NCI-H2196 treated with DMSO at 0.1 percent for 48 hours (cell line): Measurements from ENCODE around the gene SLC38A3.
"Not testable (repeated sequence)": the region's sequence is repeated elsewhere in the genome, so short reads cannot be mapped to it uniquely, and the experiment has no call there.

Experiments
- DNase-seq: peaks from one replicate; lab custom pipeline; 2025; ENCODE audit not compliant: unreplicated experiment; lab: John Stamatoyannopoulos, UW

SLC38A3 gene

GRCh38 chr3:50230104-50230793 lies 25.2 kb downstream of the SLC38A3 start:
- DNase-seq, result no peak

DNA sequence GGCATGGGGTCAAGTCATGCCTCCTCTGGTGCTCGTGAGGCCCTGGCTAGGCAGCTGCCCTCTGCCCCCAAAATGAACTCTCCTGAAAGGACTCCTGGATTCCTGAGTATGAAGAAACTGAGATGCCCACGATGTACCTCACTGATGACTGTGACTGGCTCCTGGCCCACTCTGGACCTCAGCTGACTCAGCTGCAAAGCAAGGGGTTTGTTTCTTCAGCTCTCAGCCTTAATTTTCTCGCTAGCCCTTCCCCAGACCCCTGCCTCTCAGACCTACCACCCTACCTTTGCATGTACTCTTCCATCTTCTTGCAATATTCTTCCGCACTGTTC lies 25.7 kb downstream of the SLC38A3 start:
- DNase-seq, result no peak

GRCh38 chr3:50231581-50231980 lies 26.5 kb downstream of the SLC38A3 start:
- DNase-seq, result no peak

DNA sequence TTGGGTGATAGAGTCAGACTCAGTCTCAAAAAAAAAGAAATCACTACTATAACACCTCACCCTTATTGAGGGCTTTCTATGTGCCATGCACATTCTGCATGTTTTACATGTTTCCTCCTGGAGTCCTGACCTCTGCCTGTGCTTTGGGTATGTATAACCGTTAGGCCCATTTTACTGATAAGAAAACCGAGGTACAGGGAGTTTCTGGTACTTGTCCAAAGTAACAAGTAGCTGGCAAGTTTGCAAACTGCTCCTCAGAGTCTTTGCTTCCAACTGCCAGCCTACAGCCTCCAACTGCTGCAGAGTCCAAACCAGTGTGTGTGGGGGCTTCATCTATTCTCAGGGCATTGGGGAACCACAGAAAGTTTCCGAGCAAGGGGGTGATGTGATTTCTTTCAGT lies 27.2 kb downstream of the SLC38A3 start:
- DNase-seq, result no peak

- DNase-seq, result no peak
These were observed 28.1 kb downstream of the SLC38A3 start for GRCh38 chr3:50233176-50233575.

DNA sequence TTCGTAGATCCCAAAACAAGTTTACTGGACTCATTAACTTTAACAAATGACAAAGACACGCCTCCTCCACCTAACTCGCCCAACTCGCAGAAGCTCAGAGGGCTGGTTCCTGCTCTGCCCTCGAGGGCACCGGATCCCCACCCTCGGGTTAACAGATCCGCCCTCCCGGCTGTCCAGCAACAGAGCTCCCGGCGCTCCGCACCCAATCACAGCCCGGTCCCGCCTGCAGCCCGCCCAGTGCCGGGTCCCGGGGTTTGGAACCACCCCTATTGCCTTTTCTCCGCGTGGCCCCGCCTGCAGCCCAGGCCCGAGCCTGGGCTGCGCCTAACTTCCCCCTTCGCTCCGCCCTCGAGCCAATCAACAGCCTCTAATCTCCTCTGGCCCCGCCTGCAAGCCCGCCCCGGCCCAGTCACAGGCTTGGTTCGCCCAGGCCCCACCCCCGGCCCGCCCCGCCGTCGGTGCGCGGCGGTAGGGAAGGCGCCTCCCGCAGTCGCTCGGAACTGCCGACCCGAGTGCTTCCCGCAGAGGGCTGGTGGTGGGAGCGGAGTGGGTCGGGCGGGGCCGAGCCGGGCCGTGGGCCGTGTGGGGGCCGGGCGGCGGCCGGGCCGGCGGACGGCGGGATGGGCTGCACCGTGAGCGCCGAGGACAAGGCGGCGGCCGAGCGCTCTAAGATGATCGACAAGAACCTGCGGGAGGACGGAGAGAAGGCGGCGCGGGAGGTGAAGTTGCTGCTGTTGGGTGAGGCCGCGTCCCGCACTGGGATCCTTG lies 30.8 kb downstream of the SLC38A3 start, which contains the start of gene GNAI2:
Gene GNAI2, plus strand, starts transcription at position 489 of the 768 bp plus-strand sequence. Its CDS starts 132 bp downstream, at position 621.
- peak; percentile 75 for DNase-seq

DNA sequence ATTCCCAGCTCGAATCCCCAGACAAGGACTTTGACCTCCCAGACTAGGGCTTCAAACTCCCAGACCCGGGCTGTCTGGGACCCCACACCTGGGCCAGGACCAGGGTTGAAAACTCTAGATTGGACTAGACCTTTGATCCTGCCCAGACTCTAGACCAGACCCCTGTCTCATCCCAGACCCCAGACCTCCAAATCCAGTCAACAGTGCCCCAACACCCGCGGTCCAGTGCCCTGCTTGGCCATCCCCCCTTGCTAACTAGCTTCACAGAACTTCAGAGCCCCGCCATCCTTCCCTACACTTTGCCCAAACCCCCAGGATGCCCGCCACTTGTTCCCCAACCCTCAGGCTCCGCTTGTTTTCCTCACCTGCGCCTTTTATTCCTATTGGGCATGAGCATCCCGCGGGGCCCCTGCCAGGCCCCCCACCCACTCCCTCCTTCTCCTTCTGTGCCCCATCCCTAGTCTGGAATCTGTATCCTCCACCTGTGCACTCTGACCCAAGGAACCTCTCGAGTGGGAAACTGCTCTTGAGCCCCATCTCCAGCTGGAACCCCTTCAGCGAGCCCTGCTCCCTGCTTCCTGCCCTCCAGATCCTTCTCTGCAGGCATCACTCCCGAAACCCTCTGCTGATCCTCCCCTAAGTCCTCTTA lies 31.5 kb downstream of the SLC38A3 start:
- no peak for DNase-seq

DNA sequence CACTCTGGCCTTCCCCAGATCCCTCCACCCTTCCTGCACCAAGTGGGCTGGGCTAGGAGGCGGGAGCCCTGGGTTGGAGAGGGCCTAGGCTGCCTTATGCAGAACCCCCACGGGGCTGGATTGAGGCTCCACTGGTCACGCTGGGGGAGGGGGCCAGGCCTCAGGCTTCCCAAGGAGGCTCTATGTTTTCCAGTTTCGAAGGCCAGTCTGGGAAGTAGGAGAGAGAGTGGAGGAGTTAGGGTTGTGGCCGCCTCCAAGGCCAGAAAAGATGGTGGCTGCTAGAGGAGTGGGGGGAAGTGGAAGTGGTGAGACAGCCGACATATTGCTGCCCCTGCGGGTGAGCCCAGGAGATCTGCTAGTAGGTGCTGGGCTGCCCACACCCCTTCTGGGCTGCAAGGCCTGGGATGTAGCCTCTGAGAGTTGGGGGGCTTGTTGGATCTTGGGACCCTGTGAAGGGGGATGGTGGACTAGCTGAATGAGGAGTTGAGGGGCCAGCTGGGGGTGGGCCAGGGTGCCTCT lies 32.1 kb downstream of the SLC38A3 start:
- DNase-seq, result no peak

GRCh38 chr3:50237754-50238548 lies 32.9 kb downstream of the SLC38A3 start:
- DNase-seq, result peak; percentile 18

DNA sequence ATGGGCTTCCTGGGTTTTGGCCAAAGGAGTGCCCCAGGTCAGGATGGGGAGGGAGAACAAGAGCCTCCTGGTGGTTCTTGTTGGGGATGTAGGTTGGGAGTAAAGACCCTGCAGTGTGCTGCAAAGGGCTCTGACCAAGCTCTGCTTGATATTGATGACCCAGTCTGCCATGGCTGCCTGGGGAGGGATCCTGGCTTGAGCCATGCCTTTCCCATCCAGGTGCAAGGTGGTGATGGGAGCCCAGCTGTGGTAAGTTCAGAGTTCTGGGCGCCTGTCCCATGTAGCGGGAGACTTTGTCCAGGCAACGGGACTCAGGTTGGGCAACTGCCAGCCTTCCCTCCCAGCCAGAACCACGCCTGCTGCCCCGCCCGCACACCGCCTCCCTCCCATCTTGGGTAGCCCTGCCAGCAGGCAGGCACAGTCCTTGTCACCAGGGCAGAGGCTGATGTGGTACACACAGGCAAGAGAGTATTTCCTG lies 33.5 kb downstream of the SLC38A3 start:
- DNase-seq, result no peak

- no peak for DNase-seq
These were observed 34.6 kb downstream of the SLC38A3 start for GRCh38 chr3:50239649-50240048.

DNA sequence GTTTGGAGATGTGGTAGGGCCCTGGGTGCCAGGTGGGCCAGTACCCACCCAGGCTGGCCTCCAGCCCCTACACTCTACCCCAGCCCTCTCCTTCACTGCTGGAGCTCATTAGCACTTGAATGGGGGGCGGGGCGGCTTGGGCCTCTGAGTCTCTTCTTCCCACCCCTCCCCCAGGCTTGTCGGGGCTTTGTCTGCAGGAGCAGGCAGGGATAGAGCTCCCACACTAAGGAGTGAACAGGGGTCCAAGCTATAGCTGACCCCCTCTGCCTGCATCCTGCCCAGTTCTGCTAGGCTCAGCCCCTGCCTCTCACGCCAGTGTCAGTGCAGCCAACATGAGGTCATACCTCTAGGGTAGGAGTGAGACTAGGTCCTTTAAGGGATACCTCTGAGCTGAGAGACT lies 36.1 kb downstream of the SLC38A3 start:
- DNase-seq, result no peak

- DNase-seq, result no peak
These were observed 36.8 kb downstream of the SLC38A3 start for GRCh38 chr3:50241713-50242380.

DNA sequence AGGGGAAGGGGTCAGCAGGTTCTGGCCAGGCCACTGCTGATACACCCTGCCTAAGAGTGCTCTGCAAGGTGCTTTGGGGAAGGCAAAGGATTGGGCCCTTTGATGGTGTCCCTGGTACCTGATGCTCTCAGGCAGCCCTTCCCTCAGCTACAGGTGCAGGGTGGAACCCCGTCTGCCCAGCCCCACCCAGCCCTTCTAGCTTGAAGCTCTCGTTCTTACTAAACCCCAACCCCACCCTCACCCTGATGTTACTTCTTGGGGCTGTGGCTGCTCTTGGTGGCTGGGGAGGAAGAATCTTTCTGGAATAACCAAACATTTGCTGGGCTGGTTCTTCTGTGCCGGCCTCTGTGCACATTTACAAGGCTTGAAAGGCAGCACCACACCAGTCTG lies 37.3 kb downstream of the SLC38A3 start:
- no peak for DNase-seq

- no peak for DNase-seq
These were observed 37.9 kb downstream of the SLC38A3 start for GRCh38 chr3:50242851-50243542.

DNA sequence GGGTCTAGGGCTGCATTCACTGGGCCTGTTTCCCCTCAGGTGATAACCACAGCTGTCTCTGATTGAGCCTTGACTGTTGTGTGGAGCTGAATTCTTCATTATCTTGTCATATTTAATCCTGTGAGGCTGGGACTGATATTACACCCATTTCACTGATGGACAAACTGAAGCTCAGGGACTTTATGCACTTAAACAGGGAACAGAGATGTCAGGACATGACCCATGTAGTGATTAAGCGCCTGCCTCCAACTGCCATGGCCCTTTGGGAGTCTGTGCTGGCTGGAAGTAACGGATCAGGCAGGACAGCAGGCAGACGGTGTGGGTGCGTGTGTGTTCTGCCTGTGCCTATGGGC lies 38.4 kb downstream of the SLC38A3 start:
- DNase-seq, result no peak

- DNase-seq, result not testable (repeated sequence)
These were observed 39.7 kb downstream of the SLC38A3 start for GRCh38 chr3:50244813-50245212.

- no peak for DNase-seq
These were observed 40.2 kb downstream of the SLC38A3 start for GRCh38 chr3:50245251-50245745.

DNA sequence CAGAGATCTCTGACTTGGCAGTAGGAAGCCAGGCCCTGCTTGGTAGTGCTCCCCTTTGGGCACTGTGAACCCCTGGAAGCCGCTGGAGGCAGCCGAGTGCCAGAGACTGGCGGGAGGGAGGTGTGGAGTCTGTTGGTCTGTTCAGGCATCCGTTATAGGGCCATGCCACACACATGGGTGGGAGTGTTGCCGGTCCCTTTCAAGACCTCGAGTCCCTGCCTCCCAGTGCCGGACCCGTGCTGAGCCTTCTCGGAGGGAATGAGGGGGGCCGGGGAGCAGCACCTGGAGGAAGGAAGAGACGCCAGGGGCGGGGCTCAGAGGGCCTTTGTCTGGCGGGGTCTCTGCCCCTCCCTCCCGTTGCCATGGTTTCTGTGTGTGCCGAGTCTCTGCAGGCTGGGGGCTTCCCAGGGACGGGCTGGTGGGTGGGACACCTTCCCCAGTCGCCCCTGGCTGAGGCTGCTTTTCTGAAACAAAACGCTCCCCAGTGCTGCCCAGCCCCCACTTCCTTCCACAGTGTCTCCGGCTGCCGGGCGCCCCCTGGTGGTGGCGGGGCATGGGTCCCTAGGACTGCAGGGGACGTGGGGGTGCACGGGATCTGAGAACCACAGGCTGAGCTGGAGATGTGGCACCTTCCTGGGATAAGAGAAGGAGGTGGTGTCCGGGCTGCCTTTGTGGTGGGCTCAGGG lies 40.9 kb downstream of the SLC38A3 start:
- peak; percentile 27 for DNase-seq
